Smooth muscle cell (in vitro differentiated cells): ENCODE measurements around the gene PIK3AP1. TPM values are rescaled to one million over a fixed set of nuclear protein-coding genes. Genes with fewer than 3 reads are reported as not detected.

Source experiments
- DNase-seq: peaks from one replicate; lab custom pipeline; 2025; ENCODE audit not compliant: unreplicated experiment; lab: John Stamatoyannopoulos, UW
- H2AFZ ChIP-seq: fragments of 200-600 bp; sonication (generic); 2 replicates; pipeline ENCODE4 v1.6.0; 2016; ENCODE audit warnings: antibody characterized with exemption, low read depth, mild to moderate bottlenecking
- H3F3A ChIP-seq: fragments of 200-600 bp; sonication (generic); 2 replicates; pipeline ENCODE4 v1.6.0; 2017; ENCODE audit warnings: antibody characterized with exemption, low read depth
- H3K27ac ChIP-seq: fragments of 200-600 bp; sonication (generic); 2 replicates; pipeline ENCODE4 v1.5.1; 2016; ENCODE audit warnings: low read depth, mild to moderate bottlenecking
- H3K27me3 ChIP-seq: fragments of 200-600 bp; sonication (generic); 2 replicates; pipeline ENCODE4 v1.6.1; 2016; ENCODE audit warnings: low read depth, mild to moderate bottlenecking
- H3K36me3 ChIP-seq: fragments of 200-600 bp; sonication (generic); 2 replicates; pipeline ENCODE4 v1.5.1; 2016; ENCODE audit warnings: low read depth
- H3K4me1 ChIP-seq: fragments of 200-600 bp; sonication (generic); 2 replicates; pipeline ENCODE4 v1.5.1; 2016; ENCODE audit warnings: low read depth
- H3K4me2 ChIP-seq: fragments of 200-600 bp; sonication (generic); 2 replicates; pipeline ENCODE4 v1.6.0; 2016; ENCODE audit warnings: mild to moderate bottlenecking
- H3K4me3 ChIP-seq: fragments of 200-600 bp; sonication (generic); 2 replicates; pipeline ENCODE4 v1.5.1; 2016; ENCODE audit warnings: mild to moderate bottlenecking
- H3K79me2 ChIP-seq: fragments of 200-600 bp; sonication (generic); 2 replicates; pipeline ENCODE4 v1.6.0; 2016; ENCODE audit warnings: low read depth, mild to moderate bottlenecking
- H3K9ac ChIP-seq: fragments of 200-600 bp; sonication (generic); 2 replicates; pipeline ENCODE4 v1.6.0; 2016; ENCODE audit warnings: low read depth
- H3K9me3 ChIP-seq: fragments of 200-600 bp; sonication (generic); replicated peaks from 2 replicates; pipeline ENCODE4 v1.5.1; 2016; ENCODE audit warnings: low read depth
- H4K20me1 ChIP-seq: fragments of 200-600 bp; sonication (generic); 2 replicates; pipeline ENCODE4 v1.6.0; 2016; ENCODE audit warnings: low read depth
- WGBS: methylation state at CpG from one replicate; pipeline ENCODE4 v1.1.7; 2016; ENCODE audit warnings: low lambda C conversion rate; 5-methylcytosine and 5-hydroxymethylcytosine counted together
- polyA plus RNA-seq: library from polyadenylated mRNA; unstranded; fragments of >200 nt; fragmentation: Nextera tagmentation; extraction: Ambion mirVana; gene quantifications from 2 replicates; pipeline ENCODE4 v1.2.1, GENCODE V29; 2016
- total RNA-seq: library from RNA; depleted of rRNA; stranded (reverse); fragments of >200 nt; gene quantifications from 2 replicates; pipeline ENCODE4 v1.2.3, GENCODE V29; 2014
- TF ChIP-seq, protein P1 (sequence below): fragments of 200-600 bp; sonication (generic); IDR thresholded peaks from 2 replicates; pipeline ENCODE4 v1.5.1; 2017; ENCODE audit warnings: borderline replicate concordance, mild to moderate bottlenecking, antibody characterized with exemption; ENCODE audit not compliant: insufficient read depth, poor library complexity, severe bottlenecking

Gene PIK3AP1
- total and polyA plus RNA-seq, 2 experiments from 2014 or later = 1.2 TPM; not detected in 1

DNA sequence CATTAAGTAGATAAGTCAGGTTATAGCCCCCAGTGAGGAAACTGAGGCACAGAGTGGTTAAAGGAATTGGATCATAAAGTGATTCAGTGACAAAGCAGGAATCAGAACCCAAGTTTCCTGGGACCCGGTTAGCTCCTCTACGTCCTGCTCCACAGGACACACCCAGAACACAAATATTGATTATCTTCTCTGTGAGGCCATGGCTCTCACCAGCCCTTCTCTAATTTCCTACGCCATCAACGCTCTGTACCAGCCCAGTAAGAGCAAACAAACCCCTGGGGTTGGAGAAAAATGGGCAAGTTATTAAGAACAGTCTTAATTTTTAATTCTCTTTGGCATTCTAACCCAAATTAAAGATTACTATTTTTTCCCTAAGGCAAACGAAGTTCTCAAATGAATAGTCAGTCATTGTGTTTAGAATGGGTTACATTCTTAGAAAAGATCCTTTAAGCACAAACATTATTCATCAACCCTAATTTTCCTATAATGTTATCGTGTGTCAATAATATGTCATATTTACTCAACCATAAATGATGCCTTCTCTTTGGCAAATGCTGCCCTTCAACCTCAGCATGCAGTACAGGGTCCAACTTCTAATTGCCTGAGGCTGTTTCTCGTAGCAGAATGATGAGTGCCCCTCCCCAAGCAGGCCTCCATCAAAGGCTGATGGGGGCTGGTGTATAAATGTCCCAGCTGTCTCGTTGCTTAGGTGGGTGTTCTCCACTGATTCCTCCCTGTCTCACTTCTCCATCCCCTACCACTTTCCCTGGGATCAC, 108.1 kb downstream of the PIK3AP1 start:
- no peak overlapping the region for H3K27ac ChIP-seq
- WGBS = 90% methylated on average over 8 of the region's 8 CpGs
- no peak overlapping the region for H3K4me2 ChIP-seq
- no peak overlapping the region for H2AFZ ChIP-seq
- no peaks in the 10 kb centered on the region for H3K4me1 ChIP-seq
- no peak for DNase-seq
- H3F3A ChIP-seq = no peaks in the 10 kb centered on the region
- TF ChIP-seq, protein P1, sequence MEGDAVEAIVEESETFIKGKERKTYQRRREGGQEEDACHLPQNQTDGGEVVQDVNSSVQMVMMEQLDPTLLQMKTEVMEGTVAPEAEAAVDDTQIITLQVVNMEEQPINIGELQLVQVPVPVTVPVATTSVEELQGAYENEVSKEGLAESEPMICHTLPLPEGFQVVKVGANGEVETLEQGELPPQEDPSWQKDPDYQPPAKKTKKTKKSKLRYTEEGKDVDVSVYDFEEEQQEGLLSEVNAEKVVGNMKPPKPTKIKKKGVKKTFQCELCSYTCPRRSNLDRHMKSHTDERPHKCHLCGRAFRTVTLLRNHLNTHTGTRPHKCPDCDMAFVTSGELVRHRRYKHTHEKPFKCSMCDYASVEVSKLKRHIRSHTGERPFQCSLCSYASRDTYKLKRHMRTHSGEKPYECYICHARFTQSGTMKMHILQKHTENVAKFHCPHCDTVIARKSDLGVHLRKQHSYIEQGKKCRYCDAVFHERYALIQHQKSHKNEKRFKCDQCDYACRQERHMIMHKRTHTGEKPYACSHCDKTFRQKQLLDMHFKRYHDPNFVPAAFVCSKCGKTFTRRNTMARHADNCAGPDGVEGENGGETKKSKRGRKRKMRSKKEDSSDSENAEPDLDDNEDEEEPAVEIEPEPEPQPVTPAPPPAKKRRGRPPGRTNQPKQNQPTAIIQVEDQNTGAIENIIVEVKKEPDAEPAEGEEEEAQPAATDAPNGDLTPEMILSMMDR = no peak
- no peaks in the 10 kb centered on the region for H3K9me3 ChIP-seq
- H3K9ac ChIP-seq = no peak overlapping the region
- H3K4me3 ChIP-seq = no peak overlapping the region
- H3K27me3 ChIP-seq = no peaks in the 10 kb centered on the region
- H3K36me3 ChIP-seq = no peaks in the 10 kb centered on the region
- no peaks in the 10 kb centered on the region for H3K79me2 ChIP-seq
- H4K20me1 ChIP-seq = no peaks in the 10 kb centered on the region

DNA sequence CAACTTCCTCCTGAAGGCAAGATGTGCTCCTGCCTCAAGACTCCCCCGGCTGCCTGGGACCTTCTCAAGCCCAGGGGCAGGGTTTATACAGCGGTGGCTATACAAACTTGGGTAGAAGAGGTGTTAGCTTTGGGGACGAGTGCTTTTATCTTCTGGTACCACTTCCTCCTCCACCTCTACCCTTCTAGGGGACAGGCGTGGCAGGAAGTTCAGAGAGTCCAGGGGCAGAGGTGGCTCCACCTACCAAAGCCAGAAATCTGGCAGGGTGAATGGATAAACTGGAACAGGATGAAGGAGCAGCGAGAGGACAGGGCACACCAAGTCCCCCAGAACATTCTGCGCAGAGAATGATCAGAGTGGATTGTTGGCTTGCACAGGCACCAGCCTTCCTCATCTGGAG, 109.5 kb downstream of the PIK3AP1 start:
- Histone ChIP-seq H4K20me1 (no peaks in the 10 kb centered on the region), H3K27ac (no peak overlapping the region), H3K4me3 (no peak overlapping the region), H3K9me3 (no peaks in the 10 kb centered on the region), H3F3A (no peaks in the 10 kb centered on the region), H3K4me1 (no peaks in the 10 kb centered on the region), H3K9ac (no peak overlapping the region), H3K36me3 (no peaks in the 10 kb centered on the region), H2AFZ (no peak overlapping the region), H3K27me3 (no peaks in the 10 kb centered on the region), H3K79me2 (no peaks in the 10 kb centered on the region), H3K4me2 (no peak overlapping the region)
- DNase-seq = no peak
- WGBS = 90% methylated on average over 6 of the region's 6 CpGs
- TF ChIP-seq, protein P1 = no peak

DNA sequence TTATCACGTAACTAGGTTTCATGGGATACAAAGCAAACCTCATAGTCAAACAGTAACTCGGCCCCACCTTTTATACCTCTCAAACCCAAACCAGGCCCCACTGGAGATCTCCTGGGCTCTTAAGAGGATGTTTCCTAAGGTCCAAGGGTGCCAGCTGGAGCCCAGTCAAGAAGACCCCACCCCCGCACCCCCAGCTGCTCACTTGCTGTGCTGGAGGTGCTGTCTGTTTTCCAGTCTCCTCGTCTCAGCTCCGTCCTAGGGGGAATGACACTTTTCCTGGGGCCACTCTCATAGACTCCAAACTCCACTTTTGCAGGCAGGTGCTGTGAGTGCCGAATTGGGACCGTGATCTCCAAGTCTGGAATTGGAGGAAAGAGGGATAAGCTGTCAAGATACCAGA, 110.8 kb downstream of the PIK3AP1 start:
- Histone ChIP-seq H4K20me1 (no peaks in the 10 kb centered on the region), H3K27me3 (no peaks in the 10 kb centered on the region), H3K4me1 (no peaks in the 10 kb centered on the region), H3K36me3 (no peaks in the 10 kb centered on the region), H3F3A (no peaks in the 10 kb centered on the region), H3K4me2 (no peak overlapping the region), H2AFZ (no peak overlapping the region), H3K9ac (no peak overlapping the region), H3K27ac (no peak overlapping the region), H3K4me3 (no peak overlapping the region), H3K9me3 (no peaks in the 10 kb centered on the region), H3K79me2 (no peaks in the 10 kb centered on the region)
- 94% methylated on average over 7 of the region's 7 CpGs for WGBS
- no peak for DNase-seq
- TF ChIP-seq, protein P1 = no peak

DNA sequence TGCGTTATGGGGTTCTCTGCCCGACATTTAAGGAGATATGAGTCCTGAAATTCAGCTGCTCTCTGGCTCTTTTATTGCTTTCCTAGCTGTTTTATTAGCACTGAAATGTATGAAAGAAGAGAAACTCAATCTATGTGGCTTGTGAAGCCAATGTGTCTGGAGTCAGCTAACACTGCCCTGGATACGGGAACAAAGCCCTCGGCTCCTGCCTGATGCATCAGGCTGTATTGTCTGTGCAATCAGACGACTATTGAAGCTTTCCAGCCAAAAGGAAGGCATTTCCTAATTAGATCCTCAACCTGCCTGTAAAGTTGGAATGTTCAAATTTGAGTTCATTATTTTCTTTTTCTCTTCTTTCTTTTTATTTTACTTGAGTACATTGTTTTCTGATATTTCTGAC, 111.5 kb downstream of the PIK3AP1 start:
- 51% methylated on average over 5 of the region's 5 CpGs for WGBS
- Histone ChIP-seq H3K4me2 (no peak overlapping the region), H3F3A (no peaks in the 10 kb centered on the region), H2AFZ (no peak overlapping the region), H4K20me1 (no peaks in the 10 kb centered on the region), H3K9me3 (no peaks in the 10 kb centered on the region), H3K9ac (no peak overlapping the region), H3K79me2 (no peaks in the 10 kb centered on the region), H3K36me3 (no peaks in the 10 kb centered on the region), H3K4me3 (no peak overlapping the region), H3K27ac (no peak overlapping the region), H3K27me3 (no peaks in the 10 kb centered on the region), H3K4me1 (no peaks in the 10 kb centered on the region)
- TF ChIP-seq, protein P1 = no peak
- DNase-seq = no peak
